Lung (tissue), 12 donors: ENCODE measurements around the gene TNFRSF4. TPM values are rescaled to one million over a fixed set of nuclear protein-coding genes. Genes with fewer than 3 reads are reported as not detected.

Experiments used
- ATAC-seq: fragments of 200-7000 bp; cut with Tn5 transposase; one replicate; pipeline ENCODE4 v1.9.1; 2020; ENCODE audit warnings: moderate number of reproducible peaks; ENCODE audit not compliant: insufficient read depth, low FRiP score
- DNase-seq, 3 donors: peaks; one replicate each; pipeline ENCODE4 v3.0.0-alpha.2; 2013 to 2017
- H3K27ac ChIP-seq, 2 donors: one replicate each; pipeline ENCODE4 v1.5.1; 2013; ENCODE audit warnings: mild to moderate bottlenecking in 2 of 2, moderate library complexity in 2 of 2, control low read depth in 1 of 2, inconsistent platforms in 1 of 2, low read depth in 1 of 2, low read length in 1 of 2
- H3K27me3 ChIP-seq, 3 donors: one replicate each; pipeline ENCODE4 v1.5.1; 2013; ENCODE audit warnings: low read length in 2 of 3; ENCODE audit not compliant: control insufficient read depth in 3 of 3, insufficient read depth in 3 of 3
- H3K36me3 ChIP-seq, 4 donors: one replicate each; pipeline ENCODE4 v1.5.1; 2013; ENCODE audit warnings: low read length in 4 of 4, mild to moderate bottlenecking in 1 of 4, moderate library complexity in 1 of 4; ENCODE audit not compliant: control insufficient read depth in 4 of 4, insufficient read depth in 4 of 4
- H3K4me1 ChIP-seq, 5 donors: one replicate each; pipeline ENCODE4 v1.5.1; 2013; ENCODE audit warnings: low read length in 5 of 5, mild to moderate bottlenecking in 2 of 5, moderate library complexity in 1 of 5; ENCODE audit not compliant: control insufficient read depth in 5 of 5, insufficient read depth in 5 of 5
- H3K4me3 ChIP-seq: one replicate; pipeline ENCODE4 v1.5.1; 2013; ENCODE audit warnings: mild to moderate bottlenecking, control low read depth, moderate library complexity
- H3K9ac ChIP-seq, 2 donors: one replicate each; pipeline ENCODE4 v1.5.1; 2013; ENCODE audit warnings: low read length in 2 of 2, control low read depth in 1 of 2; ENCODE audit not compliant: insufficient read depth in 1 of 2
- H3K9me3 ChIP-seq, 4 donors: one replicate each; pipeline ENCODE4 v1.5.1; 2013; ENCODE audit warnings: low read length in 3 of 4, mild to moderate bottlenecking in 1 of 4, moderate library complexity in 1 of 4; ENCODE audit not compliant: control insufficient read depth in 4 of 4, insufficient read depth in 3 of 4
- CTCF ChIP-seq: IDR thresholded peaks from 2 replicates; pipeline ENCODE4 v1.5.1; 2012; ENCODE audit warnings: mild to moderate bottlenecking; ENCODE audit errors: control extremely low read depth, extremely low read depth
- WGBS, 2 donors: extraction: QIAGEN DNeasy Blood & Tissue Kit; methylation state at CpG; one replicate each; pipeline ENCODE4 v1.1.7; 2013; 5-methylcytosine and 5-hydroxymethylcytosine counted together
- polyA plus RNA-seq, 2 donors: library from polyadenylated mRNA; stranded (reverse); fragments of 200-250 nt; gene quantifications; one replicate each; pipeline ENCODE4 v1.2.1, GENCODE V29; 2013
- total RNA-seq, 2 donors: library from RNA; depleted of rRNA in 1 of 2; stranded (reverse); fragments of >200 nt in 1 of 2; gene quantifications; one replicate each; pipeline ENCODE4 v1.2.1, GENCODE V29; 2014 to 2021
- donor health status: control.
- donor health status: control.
- donor health status: Bipolar disorder and iron deficiency.
- donor health status: healthy.
- donor health status: DM: yes; HTN: yes; CAD: no.

Gene TNFRSF4
- total and polyA plus RNA-seq, 4 donors: 3.6 to 11.3 (median 6.9) TPM

- 79 to 87% methylated on average over 45 to 49 of the region's 49 CpGs for WGBS, 2 donors
- Histone ChIP-seq H3K27me3 (peaks cover 4 to 24% (median 10%) of the 10 kb centered on the region in 3 donors), H3K9me3 (no peaks in the 10 kb centered on the region), H3K36me3 (no peaks in the 10 kb centered on the region), H3K4me1 (peaks cover 0 to 10% (median 0%) of the 10 kb centered on the region in 5 donors), H3K4me3 (no peak overlapping the region), H3K27ac (no peak overlapping the region), H3K9ac (no peak overlapping the region)
- no peak for TF ChIP-seq CTCF
- DNase-seq (peak in 1 of 3 donors; percentile 13), ATAC-seq (no peak)
These were observed 10.2 kb downstream of the TNFRSF4 start for GRCh38 chr1:1203561-1204424.

- Histone ChIP-seq H3K4me3 (no peak overlapping the region), H3K9ac (no peak overlapping the region), H3K27me3 (peaks cover 4 to 20% (median 10%) of the 10 kb centered on the region in 3 donors), H3K4me1 (peaks cover 0 to 9% (median 0%) of the 10 kb centered on the region in 5 donors), H3K27ac (no peak overlapping the region), H3K36me3 (no peaks in the 10 kb centered on the region), H3K9me3 (no peaks in the 10 kb centered on the region)
- TF ChIP-seq CTCF: no peak
- DNase-seq (peak in 1 of 3 donors; percentile 13), ATAC-seq (no peak)
- 70 to 83% methylated on average over 27 of the region's 27 CpGs for WGBS, 2 donors
These were observed 11.0 kb downstream of the TNFRSF4 start for GRCh38 chr1:1202831-1203560.

GRCh38 chr1:1200876-1201810, 12.8 kb downstream of the TNFRSF4 start:
- H3K27ac ChIP-seq: no peak overlapping the region
- H3K4me3 ChIP-seq: no peak overlapping the region
- peak in 2 of 3 donors; percentile 22 to 28 for DNase-seq
- H3K4me1 ChIP-seq: peaks cover 0 to 4% (median 0%) of the 10 kb centered on the region in 5 donors
- no peak overlapping the region for H3K9ac ChIP-seq
- 0 to 1% methylated on average over 68 to 109 of the region's 109 CpGs for WGBS, 2 donors
- no peak for TF ChIP-seq CTCF
- peak; percentile 60 for ATAC-seq
- no peaks in the 10 kb centered on the region for H3K36me3 ChIP-seq
- H3K27me3 ChIP-seq: peaks cover 0 to 13% (median 7%) of the 10 kb centered on the region in 3 donors
- H3K9me3 ChIP-seq: no peaks in the 10 kb centered on the region
